Measurements from ENCODE around the gene CMSS1.

The CMSS1 gene

DNA sequence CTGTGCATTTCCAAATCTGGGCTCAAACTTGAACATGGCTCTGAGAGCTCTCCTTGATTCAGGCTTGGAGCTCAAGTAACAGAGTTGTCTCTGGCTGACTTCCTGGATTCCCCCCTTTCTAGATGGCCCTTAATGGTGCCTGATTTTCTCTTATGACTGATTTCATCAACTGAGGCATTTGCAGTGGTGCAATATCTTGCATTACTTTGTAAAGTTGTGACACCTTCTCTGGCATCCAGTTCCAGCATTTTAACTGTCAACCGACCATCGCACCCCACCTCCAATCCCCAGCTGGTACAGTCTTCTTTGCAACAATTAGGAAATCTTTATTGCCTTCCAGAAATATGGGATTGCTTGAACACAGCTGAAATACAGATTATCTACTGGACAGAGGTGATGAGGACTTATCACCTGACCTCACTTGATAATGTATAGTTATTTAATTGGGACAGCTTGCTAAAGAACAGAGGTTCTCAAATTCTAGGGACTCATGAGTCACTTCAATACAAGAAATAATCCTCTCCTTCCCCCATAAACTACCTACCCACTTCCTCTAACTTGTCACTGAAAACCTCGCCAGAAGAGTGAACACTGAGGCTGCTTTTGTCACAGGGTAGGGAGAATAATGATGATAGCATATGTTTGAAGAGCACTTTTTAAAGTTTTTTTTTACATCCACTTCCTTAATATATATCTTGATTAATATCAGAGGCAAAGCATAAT, 254.8 kb downstream of the CMSS1 start:
- Histone ChIP-seq H3K4me1 (no peaks in the 10 kb centered on the region), H3K9ac (no peak overlapping the region), H3K36me3 (ENCODE audit: control insufficient read depth, insufficient read depth, low read length) (no peaks in the 10 kb centered on the region), H2AFZ (no peak overlapping the region), H3K4me3 (ENCODE audit: low read depth, low read length) (no peak overlapping the region), H3K27me3 (ENCODE audit: control insufficient read depth, insufficient read depth, low read length) (no peaks in the 10 kb centered on the region), H3K9me3 (ENCODE audit: control insufficient read depth, low read length) (no peaks in the 10 kb centered on the region), H3K79me2 (no peaks in the 10 kb centered on the region), H3K4me2 (ENCODE audit: low read length) (no peak overlapping the region), H3K27ac (no peak overlapping the region)
- TF ChIP-seq, protein P1, sequence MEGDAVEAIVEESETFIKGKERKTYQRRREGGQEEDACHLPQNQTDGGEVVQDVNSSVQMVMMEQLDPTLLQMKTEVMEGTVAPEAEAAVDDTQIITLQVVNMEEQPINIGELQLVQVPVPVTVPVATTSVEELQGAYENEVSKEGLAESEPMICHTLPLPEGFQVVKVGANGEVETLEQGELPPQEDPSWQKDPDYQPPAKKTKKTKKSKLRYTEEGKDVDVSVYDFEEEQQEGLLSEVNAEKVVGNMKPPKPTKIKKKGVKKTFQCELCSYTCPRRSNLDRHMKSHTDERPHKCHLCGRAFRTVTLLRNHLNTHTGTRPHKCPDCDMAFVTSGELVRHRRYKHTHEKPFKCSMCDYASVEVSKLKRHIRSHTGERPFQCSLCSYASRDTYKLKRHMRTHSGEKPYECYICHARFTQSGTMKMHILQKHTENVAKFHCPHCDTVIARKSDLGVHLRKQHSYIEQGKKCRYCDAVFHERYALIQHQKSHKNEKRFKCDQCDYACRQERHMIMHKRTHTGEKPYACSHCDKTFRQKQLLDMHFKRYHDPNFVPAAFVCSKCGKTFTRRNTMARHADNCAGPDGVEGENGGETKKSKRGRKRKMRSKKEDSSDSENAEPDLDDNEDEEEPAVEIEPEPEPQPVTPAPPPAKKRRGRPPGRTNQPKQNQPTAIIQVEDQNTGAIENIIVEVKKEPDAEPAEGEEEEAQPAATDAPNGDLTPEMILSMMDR (IDR thresholded peaks at IDR 0.05), result no peak

DNA sequence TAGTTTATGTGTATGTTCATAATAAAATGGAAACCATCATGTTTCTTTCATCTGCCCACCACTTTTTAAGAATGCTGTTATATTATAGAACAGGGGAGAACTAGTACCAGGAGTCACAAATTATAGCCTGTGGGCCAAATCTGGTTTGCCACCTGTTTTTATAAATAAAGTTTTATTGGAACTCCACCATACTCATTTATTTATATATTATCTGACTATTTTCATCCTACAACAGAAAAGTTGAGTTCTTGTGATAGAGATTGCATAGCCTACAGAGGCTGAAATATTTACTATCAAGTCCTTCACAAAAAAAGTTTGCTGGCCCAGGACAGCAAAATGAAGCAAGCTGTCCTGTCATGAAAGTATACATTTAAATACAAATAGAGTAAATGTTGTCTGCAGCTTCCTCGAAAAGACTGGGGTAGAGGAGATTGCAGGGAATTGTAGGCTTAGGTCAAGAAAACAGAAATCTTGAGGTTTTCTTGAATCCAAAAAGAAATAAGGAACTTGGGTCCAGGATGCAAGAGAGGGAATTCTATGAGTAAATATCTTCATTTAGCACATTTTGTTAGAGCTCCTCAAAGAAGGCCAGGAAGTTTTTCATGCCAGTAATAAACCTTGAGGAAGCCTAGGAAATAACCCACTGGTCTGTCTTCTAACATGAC, 255.5 kb downstream of the CMSS1 start:
- Histone ChIP-seq H3K9ac (no peak overlapping the region), H3K36me3 (ENCODE audit: control insufficient read depth, insufficient read depth, low read length) (no peaks in the 10 kb centered on the region), H3K4me1 (no peaks in the 10 kb centered on the region), H3K79me2 (no peaks in the 10 kb centered on the region), H3K4me3 (ENCODE audit: low read depth, low read length) (no peak overlapping the region), H3K27me3 (ENCODE audit: control insufficient read depth, insufficient read depth, low read length) (no peaks in the 10 kb centered on the region), H3K4me2 (ENCODE audit: low read length) (no peak overlapping the region), H2AFZ (no peak overlapping the region), H3K9me3 (ENCODE audit: control insufficient read depth, low read length) (no peaks in the 10 kb centered on the region), H3K27ac (peak overlapping the region; percentile 24)
- TF ChIP-seq, protein P1 (IDR thresholded peaks at IDR 0.05), result no peak

DNA sequence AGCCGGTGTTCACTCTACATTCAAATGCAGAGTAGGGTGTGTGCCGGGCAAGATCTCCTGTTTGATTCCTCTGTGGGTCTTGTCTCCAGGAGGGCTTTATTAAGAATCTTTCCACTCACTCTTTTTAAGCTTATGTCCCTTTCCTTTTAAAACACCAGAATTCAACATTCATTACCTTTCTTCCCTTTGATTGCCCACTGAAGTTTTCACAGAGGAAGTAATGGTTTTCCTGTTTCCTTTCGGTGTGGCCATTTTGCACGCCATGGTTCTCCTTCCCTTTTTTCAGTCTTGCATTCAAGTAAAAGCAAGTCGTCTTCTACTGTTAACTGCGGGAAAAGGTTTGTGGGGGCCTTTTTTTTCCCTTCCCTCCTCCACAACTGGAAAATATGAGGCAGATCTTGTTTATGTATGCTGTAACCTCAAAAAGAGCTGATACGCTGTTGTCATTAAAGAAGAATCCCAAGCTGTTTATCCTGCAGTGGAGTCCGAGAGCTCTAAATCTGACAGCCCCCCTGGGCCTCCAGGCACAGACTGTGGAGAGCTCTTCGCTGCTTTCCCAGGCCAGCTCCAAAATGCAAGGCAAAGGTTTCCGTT, 256.1 kb downstream of the CMSS1 start:
- H3K4me2 ChIP-seq (ENCODE audit: low read length), result no peak overlapping the region
- H3K27me3 ChIP-seq (ENCODE audit: control insufficient read depth, insufficient read depth, low read length), result no peaks in the 10 kb centered on the region
- no peaks in the 10 kb centered on the region for H3K36me3 ChIP-seq (ENCODE audit: control insufficient read depth, insufficient read depth, low read length)
- no peak overlapping the region for H3K4me3 ChIP-seq (ENCODE audit: low read depth, low read length)
- H3K79me2 ChIP-seq, result no peaks in the 10 kb centered on the region
- H3K9me3 ChIP-seq (ENCODE audit: control insufficient read depth, low read length), result no peaks in the 10 kb centered on the region
- H3K9ac ChIP-seq, result no peak overlapping the region
- H3K27ac ChIP-seq, result peak overlapping the region; percentile 24
- H2AFZ ChIP-seq, result no peak overlapping the region
- TF ChIP-seq, protein P1 (IDR thresholded peaks at IDR 0.05), result no peak
- H3K4me1 ChIP-seq, result no peaks in the 10 kb centered on the region

DNA sequence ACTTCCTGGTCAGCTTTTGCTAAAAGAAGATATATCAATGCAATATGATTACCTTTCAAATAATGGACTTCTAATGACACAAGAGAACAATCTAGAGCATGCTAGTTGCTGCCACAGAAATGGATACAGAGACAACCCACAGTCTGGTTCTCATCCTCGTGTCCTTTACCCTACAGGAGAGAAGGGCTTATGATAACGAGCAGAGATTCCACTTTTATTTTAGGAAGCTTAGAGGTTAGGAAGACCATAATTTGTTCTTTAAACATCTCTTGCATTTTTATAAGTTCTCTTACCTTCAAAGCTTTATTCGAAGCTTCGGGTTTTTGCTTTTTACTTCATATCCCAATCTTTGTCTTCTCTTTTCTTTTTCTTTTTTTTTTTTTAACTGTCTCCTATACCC, 257.5 kb downstream of the CMSS1 start:
- no peaks in the 10 kb centered on the region for H3K4me1 ChIP-seq
- no peaks in the 10 kb centered on the region for H3K79me2 ChIP-seq
- no peak overlapping the region for H2AFZ ChIP-seq
- no peaks in the 10 kb centered on the region for H3K27me3 ChIP-seq (ENCODE audit: control insufficient read depth, insufficient read depth, low read length)
- no peak overlapping the region for H3K4me2 ChIP-seq (ENCODE audit: low read length)
- TF ChIP-seq, protein P1 (IDR thresholded peaks at IDR 0.05), result no peak
- no peak overlapping the region for H3K9ac ChIP-seq
- no peak overlapping the region for H3K27ac ChIP-seq
- H3K36me3 ChIP-seq (ENCODE audit: control insufficient read depth, insufficient read depth, low read length), result no peaks in the 10 kb centered on the region
- no peaks in the 10 kb centered on the region for H3K9me3 ChIP-seq (ENCODE audit: control insufficient read depth, low read length)
- H3K4me3 ChIP-seq (ENCODE audit: low read depth, low read length), result no peak overlapping the region
